ENCODE measurements around the gene MSANTD1.

MSANTD1 gene

DNA sequence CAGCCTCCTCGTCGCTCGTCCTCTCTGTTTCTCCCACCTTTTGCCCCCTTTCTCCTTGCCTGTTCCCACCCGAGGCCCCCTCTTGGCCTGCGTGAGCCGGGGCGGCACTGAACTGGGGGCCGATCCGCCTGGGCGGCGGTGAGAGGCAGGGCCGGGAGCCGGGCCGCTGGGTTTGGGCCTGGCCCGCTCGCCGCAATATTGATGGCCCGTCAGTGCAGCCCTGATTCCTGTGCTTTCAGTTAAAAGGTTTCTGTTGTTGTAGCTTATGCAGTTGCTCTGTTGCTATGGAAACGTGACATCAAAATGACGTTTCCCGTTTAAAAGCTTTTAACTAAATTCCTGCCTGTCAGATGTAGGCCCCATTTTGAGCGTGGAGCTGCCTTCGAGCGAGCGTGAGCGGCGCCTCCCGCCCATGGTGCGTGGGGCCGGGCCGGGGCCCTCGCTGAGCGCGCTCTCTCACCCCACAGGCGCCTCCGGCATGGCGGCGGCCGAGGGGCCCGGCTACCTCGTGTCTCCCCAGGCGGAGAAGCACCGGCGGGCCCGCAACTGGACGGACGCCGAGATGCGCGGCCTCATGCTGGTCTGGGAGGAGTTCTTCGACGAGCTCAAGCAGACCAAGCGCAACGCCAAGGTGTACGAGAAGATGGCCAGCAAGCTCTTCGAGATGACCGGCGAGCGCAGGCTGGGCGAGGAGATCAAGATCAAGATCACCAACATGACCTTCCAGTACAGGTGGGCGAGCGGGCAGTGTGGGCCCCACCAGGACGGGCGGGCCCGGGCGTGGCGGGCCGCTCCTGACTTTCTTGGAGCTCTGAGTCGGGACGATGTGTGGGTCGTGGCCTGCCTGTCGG lies at the start of gene MSANTD1:
MSANTD1 (plus strand) TSS at position 349 of the 851 bp plus-strand sequence; CDS start at position 413, 64 bp downstream.
- Mint-ChIP-seq H3K36me3 (ENCODE audit: low read depth) (no peaks in the 10 kb centered on the region), H3K27me3 (ENCODE audit: low read depth, poor library complexity) (no peaks in the 10 kb centered on the region), H3K4me1 (peaks cover 4% of the 10 kb centered on the region), H3K27ac (peak within 1 kb of the TSS; percentile 71), H3K9me3 (no peaks in the 10 kb centered on the region), H3K4me3 (no peak within 1 kb of the TSS)
- peak; percentile 33 for DNase-seq
- TF ChIP-seq, protein P1, sequence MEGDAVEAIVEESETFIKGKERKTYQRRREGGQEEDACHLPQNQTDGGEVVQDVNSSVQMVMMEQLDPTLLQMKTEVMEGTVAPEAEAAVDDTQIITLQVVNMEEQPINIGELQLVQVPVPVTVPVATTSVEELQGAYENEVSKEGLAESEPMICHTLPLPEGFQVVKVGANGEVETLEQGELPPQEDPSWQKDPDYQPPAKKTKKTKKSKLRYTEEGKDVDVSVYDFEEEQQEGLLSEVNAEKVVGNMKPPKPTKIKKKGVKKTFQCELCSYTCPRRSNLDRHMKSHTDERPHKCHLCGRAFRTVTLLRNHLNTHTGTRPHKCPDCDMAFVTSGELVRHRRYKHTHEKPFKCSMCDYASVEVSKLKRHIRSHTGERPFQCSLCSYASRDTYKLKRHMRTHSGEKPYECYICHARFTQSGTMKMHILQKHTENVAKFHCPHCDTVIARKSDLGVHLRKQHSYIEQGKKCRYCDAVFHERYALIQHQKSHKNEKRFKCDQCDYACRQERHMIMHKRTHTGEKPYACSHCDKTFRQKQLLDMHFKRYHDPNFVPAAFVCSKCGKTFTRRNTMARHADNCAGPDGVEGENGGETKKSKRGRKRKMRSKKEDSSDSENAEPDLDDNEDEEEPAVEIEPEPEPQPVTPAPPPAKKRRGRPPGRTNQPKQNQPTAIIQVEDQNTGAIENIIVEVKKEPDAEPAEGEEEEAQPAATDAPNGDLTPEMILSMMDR (IDR thresholded peaks at IDR 0.05): no peak

DNA sequence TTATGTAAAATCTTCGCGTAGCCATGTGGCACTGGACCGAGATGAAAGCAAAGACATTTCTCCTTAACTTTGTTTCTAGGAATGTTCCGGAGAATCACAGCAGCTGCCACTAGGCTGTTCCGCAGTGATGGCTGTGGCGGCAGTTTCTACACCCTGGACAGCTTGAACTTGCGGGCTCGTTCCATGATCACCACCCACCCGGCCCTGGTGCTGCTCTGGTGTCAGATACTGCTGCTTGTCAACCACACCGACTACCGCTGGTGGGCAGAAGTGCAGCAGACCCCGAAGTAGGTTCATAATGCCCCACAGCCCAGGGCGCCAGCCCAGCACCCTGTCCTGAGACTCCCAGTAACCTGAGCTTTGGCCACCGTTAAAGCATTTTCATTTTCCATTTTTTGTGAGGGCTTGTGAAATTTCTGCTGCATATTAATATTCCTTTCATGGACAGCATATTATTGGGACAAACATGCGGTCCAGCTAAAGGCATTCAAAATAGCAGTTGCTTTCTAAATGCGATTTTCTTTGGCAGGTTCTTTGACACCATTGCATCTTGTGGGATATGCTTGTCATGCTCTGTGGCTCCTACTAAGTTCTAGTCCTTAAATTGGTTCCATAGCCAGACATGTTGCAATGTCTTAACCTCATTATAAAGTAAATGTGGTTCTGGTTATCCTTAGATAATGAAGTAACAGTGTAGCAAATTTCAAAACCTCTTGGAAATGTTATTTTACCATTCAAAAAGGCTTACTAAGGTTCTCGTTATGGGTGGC lies 49.1 kb upstream of the MSANTD1 start:
- no peak for DNase-seq
- Mint-ChIP-seq H3K4me1 (peaks cover 46% of the 10 kb centered on the region), H3K4me3 (no peak overlapping the region), H3K27me3 (ENCODE audit: low read depth, poor library complexity) (no peaks in the 10 kb centered on the region), H3K9me3 (no peaks in the 10 kb centered on the region), H3K27ac (no peak overlapping the region), H3K36me3 (ENCODE audit: low read depth) (peaks cover 38% of the 10 kb centered on the region)
- TF ChIP-seq, protein P1 (IDR thresholded peaks at IDR 0.05): no peak

DNA sequence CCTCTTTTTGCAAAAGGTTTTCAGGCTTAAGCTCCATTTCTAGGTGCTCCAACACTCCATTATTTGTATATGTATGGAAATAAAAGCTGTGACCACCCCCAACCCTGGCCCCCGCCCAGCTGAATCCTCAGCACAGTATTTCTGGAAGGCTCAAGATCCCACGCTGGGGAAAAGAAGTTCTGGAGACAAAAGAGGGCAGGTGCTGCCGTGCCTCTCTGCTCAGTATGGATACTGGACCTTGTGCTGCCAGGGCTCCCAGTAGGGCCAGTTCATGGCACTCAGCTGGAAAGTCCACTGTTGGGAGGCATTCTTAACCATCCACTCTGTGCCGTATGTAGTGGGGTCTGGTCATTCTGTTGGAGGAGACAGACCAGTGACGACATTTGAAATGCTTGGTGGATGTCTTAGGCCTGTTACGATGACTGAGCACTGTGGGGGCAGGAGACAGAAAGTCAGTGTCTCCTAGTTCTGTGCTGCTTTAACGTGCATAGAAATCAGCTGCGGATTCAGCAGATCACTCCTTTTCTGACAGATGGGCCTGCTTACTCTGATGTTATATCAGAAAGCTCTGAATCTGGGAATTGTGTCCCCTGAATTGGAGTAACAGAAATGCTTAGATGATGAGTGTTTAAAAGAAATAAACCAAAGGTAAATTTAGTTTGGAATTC lies 48.4 kb upstream of the MSANTD1 start:
- no peak overlapping the region for H3K4me3 Mint-ChIP-seq
- H3K9me3 Mint-ChIP-seq: no peaks in the 10 kb centered on the region
- TF ChIP-seq, protein P1 (IDR thresholded peaks at IDR 0.05): no peak
- H3K27me3 Mint-ChIP-seq (ENCODE audit: low read depth, poor library complexity): no peaks in the 10 kb centered on the region
- H3K4me1 Mint-ChIP-seq: peaks cover 48% of the 10 kb centered on the region
- peaks cover 33% of the 10 kb centered on the region for H3K36me3 Mint-ChIP-seq (ENCODE audit: low read depth)
- H3K27ac Mint-ChIP-seq: no peak overlapping the region
- no peak for DNase-seq

DNA sequence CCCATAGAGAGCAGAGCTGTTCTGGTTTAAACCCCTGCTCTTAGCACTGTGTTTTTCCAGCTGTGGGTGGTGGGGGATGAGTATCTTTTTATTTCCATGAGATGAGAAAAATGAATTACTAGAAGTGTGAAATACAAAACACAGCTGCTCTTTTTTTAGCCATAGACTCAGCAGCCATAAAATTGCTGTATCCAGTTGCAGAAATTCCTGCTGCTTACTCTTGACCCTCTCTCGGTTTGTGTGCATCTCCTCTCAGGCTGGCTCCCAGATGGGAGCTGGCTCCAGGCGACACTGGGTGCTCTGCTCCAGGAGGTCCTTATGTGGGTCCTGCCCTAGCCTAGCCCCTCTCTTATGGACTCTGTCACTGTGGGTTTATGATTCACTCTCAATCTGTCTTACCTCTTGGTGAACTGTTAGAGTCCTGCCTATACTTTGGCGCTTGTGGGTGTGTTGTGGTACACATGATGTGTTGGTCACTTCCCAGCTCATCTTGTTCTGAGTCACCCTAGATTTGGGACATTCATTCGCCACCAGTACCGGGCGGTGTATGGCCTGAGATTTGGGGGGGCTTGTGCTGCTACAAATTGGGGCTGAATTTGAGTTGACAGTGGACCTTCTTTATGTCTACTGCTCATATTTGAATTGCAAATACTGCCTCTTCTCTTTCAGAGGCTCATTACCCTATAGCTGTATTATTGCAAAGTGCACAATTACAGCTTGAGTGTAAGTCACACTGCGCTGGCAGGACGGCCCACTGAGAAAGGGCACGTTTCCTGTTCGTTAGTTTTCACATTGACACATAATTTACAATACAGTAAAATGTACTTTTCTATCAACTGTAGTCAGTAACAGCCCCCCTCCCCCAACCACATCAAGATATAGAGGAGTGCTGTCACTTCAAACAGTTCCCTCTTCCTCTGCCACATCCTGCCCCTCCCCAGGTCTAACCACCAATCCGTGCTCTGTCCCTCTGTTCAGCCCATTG lies 46.9 kb upstream of the MSANTD1 start:
- H3K4me3 Mint-ChIP-seq: no peak overlapping the region
- no peak for DNase-seq
- no peaks in the 10 kb centered on the region for H3K9me3 Mint-ChIP-seq
- TF ChIP-seq, protein P1 (IDR thresholded peaks at IDR 0.05): no peak
- peaks cover 56% of the 10 kb centered on the region for H3K4me1 Mint-ChIP-seq
- peaks cover 30% of the 10 kb centered on the region for H3K36me3 Mint-ChIP-seq (ENCODE audit: low read depth)
- H3K27me3 Mint-ChIP-seq (ENCODE audit: low read depth, poor library complexity): no peaks in the 10 kb centered on the region
- H3K27ac Mint-ChIP-seq: peak overlapping the region; percentile 81
